Stomach (tissue), 4 donors: Measurements from ENCODE around the gene RTKN2.

ENCODE experiments used
- POLR2A ChIP-seq, 4 donors: fragments of 450-650 bp; IDR thresholded peaks; one replicate each; pipeline ENCODE4 v1.6.1; 2016; ENCODE audit warnings: antibody characterized with exemption in 4 of 4, control low read depth in 2 of 4, mild to moderate bottlenecking in 1 of 4, moderate library complexity in 1 of 4
- TF ChIP-seq, protein P1 (sequence below), 7 experiments: fragments of 450-650 bp in 4 of 7; fragments of 200-600 bp in 3 of 7; sonication (generic) in 3 of 7; IDR thresholded peaks; one replicate each; pipeline ENCODE4 v1.5.1; 2016 to 2019; ENCODE audit warnings: antibody characterized with exemption in 7 of 7, control low read depth in 2 of 7, mild to moderate bottlenecking in 1 of 7

DNA sequence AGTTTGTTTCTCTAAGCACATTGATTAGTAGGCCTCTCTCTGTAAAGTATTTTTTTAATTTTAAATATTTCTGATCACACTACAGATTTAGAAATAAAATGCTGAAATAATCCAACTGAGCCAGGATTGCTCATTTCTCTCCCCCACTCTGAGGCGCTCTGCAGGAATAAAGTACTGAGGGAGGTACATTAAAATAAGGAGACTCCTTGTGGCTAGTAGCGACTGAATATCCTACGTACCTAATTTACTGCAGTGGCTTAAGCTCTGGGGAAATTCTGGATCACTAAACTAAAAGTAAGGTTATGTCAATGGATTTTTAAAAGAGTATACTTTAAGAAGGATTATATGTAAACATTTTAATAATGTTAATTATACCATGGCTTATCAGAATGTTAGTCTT, 75.2 kb downstream of the RTKN2 start:
- TF ChIP-seq, protein P1, sequence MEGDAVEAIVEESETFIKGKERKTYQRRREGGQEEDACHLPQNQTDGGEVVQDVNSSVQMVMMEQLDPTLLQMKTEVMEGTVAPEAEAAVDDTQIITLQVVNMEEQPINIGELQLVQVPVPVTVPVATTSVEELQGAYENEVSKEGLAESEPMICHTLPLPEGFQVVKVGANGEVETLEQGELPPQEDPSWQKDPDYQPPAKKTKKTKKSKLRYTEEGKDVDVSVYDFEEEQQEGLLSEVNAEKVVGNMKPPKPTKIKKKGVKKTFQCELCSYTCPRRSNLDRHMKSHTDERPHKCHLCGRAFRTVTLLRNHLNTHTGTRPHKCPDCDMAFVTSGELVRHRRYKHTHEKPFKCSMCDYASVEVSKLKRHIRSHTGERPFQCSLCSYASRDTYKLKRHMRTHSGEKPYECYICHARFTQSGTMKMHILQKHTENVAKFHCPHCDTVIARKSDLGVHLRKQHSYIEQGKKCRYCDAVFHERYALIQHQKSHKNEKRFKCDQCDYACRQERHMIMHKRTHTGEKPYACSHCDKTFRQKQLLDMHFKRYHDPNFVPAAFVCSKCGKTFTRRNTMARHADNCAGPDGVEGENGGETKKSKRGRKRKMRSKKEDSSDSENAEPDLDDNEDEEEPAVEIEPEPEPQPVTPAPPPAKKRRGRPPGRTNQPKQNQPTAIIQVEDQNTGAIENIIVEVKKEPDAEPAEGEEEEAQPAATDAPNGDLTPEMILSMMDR (IDR thresholded peaks at IDR 0.05) = no peak
- TF ChIP-seq POLR2A (IDR thresholded peaks at IDR 0.05) = no peak
